ENCODE results near the gene DLG2.

- TF ChIP-seq EP300 (IDR thresholded peaks at IDR 0.05; ENCODE audit: borderline replicate concordance in 1 of 2, low read depth in 2 of 2, low read length in 2 of 2) (no peak), FOSL1 (IDR thresholded peaks at IDR 0.05; ENCODE audit: insufficient read depth, low read depth, low read length) (no peak), POLR2A (IDR thresholded peaks at IDR 0.05; ENCODE audit: control extremely low read depth in 1 of 2, low read depth in 2 of 2, low read length in 2 of 2) (no peak), EZH2 (IDR thresholded peaks at IDR 0.05; ENCODE audit: low read depth, low read length, severe bottlenecking) (no peak), TAF1 (IDR thresholded peaks at IDR 0.05; ENCODE audit: low read depth, low read length) (no peak), HDAC2 (IDR thresholded peaks at IDR 0.05; ENCODE audit: borderline replicate concordance in 1 of 2, low read depth in 2 of 2, low read length in 2 of 2) (no peak), PHF8 (conservative IDR thresholded peaks at IDR 0.05; ENCODE audit: low read depth, low read length) (no peak), JUND (IDR thresholded peaks at IDR 0.05; ENCODE audit: low read length) (no peak), POLR2AphosphoS5 (IDR thresholded peaks at IDR 0.05; ENCODE audit: low read depth, low read length) (no peak)
- TF ChIP-seq, protein P1, sequence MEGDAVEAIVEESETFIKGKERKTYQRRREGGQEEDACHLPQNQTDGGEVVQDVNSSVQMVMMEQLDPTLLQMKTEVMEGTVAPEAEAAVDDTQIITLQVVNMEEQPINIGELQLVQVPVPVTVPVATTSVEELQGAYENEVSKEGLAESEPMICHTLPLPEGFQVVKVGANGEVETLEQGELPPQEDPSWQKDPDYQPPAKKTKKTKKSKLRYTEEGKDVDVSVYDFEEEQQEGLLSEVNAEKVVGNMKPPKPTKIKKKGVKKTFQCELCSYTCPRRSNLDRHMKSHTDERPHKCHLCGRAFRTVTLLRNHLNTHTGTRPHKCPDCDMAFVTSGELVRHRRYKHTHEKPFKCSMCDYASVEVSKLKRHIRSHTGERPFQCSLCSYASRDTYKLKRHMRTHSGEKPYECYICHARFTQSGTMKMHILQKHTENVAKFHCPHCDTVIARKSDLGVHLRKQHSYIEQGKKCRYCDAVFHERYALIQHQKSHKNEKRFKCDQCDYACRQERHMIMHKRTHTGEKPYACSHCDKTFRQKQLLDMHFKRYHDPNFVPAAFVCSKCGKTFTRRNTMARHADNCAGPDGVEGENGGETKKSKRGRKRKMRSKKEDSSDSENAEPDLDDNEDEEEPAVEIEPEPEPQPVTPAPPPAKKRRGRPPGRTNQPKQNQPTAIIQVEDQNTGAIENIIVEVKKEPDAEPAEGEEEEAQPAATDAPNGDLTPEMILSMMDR (IDR thresholded peaks at IDR 0.05; ENCODE audit: control extremely low read depth in 1 of 3, insufficient read depth in 1 of 3, low read depth in 1 of 3, low read length in 3 of 3), result no peak
- TF ChIP-seq, protein P2, sequence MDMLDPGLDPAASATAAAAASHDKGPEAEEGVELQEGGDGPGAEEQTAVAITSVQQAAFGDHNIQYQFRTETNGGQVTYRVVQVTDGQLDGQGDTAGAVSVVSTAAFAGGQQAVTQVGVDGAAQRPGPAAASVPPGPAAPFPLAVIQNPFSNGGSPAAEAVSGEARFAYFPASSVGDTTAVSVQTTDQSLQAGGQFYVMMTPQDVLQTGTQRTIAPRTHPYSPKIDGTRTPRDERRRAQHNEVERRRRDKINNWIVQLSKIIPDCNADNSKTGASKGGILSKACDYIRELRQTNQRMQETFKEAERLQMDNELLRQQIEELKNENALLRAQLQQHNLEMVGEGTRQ (IDR thresholded peaks at IDR 0.05; ENCODE audit: low read length), result no peak
- TF ChIP-seq, protein P3, sequence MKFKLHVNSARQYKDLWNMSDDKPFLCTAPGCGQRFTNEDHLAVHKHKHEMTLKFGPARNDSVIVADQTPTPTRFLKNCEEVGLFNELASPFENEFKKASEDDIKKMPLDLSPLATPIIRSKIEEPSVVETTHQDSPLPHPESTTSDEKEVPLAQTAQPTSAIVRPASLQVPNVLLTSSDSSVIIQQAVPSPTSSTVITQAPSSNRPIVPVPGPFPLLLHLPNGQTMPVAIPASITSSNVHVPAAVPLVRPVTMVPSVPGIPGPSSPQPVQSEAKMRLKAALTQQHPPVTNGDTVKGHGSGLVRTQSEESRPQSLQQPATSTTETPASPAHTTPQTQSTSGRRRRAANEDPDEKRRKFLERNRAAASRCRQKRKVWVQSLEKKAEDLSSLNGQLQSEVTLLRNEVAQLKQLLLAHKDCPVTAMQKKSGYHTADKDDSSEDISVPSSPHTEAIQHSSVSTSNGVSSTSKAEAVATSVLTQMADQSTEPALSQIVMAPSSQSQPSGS (IDR thresholded peaks at IDR 0.05; ENCODE audit: low read length), result no peak
Observed at GRCh38 chr11:84333221-84333620, 1293.9 kb downstream of the DLG2 start.
